Fibroblast of skin of right biceps (primary cell): ENCODE data around the gene ADCY9.

Source experiments
- DNase-seq: peaks from one replicate; pipeline ENCODE4 v3.0.0-alpha.2; 2013

ADCY9 gene

DNA sequence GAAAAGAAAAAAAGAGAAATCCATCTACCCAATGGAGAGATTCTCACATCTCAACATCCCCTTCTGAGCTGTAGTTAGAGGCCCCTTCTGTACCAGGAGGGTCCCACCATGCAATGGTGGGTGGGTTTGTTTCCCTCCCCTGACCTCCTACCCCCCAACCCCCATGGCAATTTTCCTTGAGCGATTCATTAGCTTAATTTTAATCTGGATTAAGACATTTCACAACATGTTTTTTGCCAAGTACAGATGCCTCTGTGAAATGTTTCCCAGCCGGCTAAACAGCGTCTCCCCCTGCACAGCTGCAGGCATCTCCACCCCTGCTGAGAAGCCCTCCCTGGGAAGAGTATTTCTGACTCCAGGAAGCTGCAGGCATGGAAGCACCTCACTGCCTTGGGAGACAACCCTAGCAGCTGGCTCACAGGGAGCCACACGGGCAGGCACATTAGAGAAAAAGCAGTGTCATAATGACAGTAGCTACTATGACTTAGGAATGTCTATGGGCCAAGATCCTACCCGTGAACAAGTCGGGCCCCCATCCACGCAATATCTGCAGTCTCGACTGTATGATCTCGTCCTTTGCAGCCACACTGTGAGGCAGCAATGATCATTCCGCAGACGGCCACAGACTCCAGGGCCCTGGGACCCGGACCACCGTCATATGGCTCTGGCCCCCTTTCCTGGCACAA lies 117.3 kb downstream of the ADCY9 start:
- peak; percentile 42 for DNase-seq

DNA sequence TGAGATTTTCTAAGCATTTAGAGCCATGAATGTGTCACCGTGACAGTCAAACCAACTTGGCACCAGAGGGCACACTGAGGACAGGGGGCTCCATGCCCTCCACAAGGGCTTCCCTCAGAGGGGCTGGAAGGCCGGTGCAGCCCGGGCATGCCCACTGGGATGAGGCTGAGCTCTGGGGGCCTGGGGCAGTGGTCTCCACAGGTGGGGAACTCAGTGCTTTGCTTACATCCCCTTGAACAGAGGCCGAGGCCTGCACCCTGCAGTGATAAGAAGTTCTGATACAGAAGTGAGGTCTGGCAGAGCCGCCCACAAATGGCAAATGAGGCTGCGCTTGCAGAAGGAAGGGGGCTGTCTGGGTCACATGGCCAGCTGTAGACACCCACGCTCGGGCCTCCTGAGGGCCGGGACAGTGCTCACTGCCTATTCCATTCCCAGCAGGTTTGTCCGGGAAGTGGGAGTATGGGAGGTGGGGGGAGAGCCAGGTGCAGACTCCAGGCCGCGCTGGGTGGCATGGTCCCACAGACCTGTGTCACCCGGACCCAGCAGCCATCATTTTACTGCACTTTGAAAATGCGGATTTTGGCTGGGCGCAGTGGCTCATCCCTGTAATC lies 118.9 kb downstream of the ADCY9 start:
- DNase-seq: no peak

DNA sequence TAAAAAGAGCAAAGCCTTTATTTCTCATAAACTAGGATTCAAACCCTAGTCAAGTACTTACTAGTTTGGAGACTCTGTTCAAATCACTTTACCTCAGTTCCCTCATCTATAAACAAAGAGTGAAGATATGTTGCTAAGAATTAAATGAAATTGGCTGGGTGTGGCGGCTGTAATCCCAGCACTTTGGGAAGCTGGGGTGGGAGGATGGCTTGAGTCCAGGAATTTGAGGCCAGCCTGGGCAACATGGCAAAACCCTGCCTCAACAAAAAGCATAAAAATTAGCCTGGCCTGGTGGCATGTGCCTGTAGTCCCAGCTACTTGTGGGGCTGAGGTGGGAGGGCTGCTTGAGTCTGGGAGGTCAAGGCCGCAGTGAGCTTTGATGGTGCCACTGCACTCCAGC lies 121.2 kb downstream of the ADCY9 start:
- no peak for DNase-seq

DNA sequence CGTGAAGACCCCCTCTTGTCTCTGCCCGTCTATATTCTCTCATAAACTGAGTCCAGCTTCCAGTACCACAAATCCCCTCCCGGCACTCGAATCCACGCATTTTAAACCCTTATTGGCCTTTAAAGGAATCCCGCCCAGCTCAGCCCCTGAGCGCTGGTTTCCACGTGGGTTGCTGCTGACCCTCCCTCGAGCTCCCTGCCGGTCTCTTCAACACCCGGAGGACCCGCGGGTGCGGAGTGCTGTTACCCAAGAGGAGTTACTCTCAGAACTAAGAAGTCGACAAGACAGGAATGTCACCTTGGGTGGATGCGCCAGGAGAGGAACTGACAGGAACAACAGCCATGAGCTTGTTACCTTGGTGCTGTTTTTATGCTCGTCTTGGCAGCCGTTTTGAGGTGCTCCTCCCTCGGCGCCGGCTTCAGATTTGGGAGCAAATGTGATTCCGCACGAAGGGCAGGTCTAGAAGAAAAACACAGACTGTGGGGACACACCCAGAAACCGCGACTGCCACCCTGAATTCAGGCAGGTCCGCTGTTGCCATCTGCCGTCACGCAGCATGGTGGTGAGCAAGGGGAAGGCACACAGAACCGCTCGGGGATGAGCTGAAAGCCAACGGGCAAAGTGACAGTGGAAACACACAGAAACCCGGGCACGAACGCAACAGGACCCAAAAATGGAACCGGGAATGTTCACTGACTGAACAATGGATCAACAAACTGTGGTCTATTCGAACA lies 123.0 kb downstream of the ADCY9 start:
- no peak for DNase-seq

DNA sequence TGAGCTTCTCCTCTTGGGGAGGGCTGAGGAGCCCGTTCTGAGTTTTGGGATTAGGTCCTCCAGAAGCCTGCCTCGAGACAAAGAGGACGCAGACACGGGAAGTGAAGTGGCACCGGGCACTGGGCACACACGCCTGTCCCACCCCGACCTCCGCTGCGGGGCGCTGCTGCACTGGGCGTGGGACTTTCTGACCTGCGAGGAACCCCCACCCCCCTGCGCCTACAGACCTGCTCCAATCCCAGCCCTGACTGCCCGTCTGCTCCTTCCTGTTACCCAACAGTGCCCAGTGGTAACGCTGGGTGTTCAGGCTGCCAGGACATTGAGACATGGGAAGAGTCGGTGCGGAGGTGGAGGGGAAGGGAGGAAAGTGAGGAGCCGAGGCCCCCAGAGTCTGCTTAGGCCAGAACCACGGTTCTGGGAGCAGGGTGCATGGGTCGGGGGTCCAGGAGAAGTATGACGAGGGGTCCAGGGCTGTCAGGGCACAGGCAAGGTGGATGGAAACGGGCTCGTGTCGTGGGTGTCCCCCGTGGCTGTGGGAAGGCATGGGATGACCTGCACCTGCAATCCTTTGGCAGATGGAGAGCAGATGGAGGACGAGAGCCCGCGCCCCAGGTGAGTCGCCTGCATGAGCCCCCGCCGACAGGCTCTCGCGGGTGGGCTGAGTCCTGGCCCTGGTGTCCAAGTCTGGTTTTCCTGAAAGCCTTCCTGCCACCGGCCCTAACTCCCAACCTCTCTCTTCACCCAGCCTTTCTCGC lies 123.8 kb downstream of the ADCY9 start:
- DNase-seq: no peak

DNA sequence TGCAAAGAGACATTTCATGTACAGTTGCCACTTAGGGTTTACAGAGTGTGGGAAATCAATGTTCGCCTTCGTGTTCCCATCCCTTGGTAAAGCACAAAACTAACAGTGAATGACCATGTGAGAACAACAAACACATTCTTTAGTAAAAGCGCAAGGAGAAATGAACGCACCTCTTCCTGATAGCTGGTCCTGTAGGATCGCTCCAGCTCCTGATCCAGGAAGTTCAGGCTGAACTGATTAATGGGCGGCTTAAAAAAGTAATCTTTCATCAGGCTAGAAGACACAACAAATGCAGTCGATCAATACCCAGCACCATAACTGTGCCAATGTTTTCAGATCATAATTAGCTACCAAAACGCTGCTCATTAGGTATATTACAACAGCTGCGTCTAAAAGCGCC lies 127.4 kb downstream of the ADCY9 start:
- no peak for DNase-seq

DNA sequence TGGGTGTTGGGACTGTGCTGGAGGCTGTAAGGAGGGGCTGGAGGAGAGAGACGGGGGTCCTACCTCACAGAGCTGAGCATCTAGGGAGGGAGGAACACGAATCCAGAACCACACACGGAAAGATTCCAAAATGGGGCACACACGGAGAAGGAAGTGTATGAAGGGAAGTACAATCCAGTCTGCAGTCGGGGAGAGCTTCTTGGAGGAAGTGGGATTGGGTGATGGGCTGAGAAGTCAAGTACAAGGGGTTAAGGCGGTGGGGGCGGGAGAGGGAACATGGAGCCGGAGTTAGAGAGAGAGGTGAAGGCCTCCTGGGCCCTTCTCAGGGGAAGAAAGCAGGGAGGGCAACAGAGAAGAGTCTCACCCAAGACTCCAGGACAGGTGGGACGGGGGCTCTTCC lies 128.2 kb downstream of the ADCY9 start:
- no peak for DNase-seq

DNA sequence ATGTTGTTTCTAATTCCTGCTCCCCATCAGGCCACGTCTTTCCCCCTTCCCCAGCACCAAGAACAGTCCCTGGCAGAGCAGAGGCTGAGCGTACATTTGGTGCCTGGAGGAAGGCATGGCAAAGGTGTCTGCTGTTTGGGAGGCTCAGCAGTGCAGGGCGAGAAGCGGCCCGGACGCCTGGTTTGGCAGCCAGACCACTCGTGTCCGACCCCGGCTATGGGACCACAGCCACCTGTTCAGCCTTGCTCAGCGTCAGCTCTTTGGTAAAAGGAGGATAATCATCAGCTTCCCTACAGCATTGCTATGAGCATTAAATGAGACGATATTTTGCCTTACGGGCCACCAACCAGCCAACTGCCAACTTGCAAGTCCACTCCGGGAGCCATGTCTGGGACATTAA lies 129.0 kb downstream of the ADCY9 start:
- no peak for DNase-seq

DNA sequence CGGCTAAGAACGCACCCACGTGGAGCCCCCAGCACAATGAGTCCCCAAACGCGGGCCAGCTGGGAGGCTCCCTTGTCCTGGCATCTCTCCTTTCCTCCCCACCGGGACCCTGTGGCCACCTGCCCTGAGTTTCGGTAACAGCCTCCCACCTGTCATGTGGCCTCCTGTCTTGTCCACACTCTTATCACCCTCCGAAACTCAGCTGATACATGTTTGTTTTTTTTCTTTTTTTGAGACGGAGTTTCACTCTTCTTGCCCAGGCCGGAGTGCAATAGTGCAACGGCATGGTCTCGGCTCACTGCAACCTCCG lies 130.1 kb downstream of the ADCY9 start:
- no peak for DNase-seq

DNA sequence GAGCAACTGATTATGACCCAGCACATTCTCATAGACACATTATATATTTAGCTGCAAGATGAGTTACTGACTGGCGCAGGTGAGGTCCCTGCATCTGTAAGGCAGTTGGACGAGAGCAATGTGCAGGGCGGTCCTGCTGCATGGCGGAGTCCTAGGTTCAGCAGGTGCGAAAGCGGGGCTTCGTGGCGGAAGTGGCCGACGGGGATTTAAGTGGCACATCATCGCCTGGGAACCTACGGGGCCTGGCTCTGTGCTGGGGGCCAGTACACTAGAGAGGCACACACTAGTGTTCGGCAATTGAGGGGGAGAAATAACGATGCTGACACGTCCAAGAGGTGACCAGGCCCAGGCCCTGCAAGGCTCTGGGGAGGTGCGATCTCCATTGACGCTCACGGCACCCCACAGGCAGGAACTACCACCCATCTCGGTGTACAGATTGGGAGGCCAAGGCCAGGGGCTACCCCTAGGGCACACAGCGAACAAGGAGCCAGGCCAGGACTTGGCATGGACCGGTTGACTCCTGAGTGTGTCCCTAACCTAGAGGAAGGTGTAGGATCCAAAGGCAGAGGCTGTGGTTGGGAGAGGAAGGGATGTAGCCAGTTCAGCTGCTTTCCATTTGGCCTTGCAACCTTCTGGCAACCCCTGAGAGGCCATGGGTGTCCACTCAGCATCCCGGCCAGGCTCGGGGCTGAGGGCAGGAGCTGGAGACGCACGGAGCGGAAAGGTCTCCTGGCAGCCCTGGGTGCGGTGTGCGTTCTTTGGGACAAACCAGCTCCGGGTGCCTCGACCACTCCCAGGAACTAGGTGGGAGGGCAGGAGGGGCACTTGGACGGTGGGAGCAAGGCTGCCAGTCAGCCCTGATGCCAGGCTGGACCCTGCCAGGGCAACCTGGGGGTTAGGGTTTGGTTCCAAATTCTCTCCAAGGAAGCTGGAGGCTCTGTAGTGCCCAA lies 131.9 kb downstream of the ADCY9 start:
- DNase-seq: no peak

DNA sequence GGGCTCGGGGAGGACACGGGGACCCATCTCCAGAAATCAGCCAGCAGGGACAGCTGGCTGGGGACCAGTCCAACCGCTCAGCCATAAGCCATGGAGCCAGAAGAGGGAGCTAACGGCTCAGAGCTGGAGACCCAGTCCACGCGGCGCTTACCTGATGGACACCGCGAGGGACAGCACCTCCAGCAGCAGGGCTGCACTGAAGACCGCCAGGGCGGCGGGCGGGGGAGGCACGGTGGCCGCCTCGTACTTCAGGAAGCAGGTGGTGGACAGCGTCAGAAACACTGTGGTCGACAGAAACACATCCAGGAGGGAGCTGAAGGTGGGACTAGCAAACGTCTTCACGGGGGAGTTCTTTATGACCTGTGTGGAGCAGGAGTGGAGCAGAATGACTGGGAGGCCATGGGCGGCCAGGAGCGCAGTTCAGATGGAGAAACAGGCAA lies 133.1 kb downstream of the ADCY9 start:
- peak; percentile 64 for DNase-seq

DNA sequence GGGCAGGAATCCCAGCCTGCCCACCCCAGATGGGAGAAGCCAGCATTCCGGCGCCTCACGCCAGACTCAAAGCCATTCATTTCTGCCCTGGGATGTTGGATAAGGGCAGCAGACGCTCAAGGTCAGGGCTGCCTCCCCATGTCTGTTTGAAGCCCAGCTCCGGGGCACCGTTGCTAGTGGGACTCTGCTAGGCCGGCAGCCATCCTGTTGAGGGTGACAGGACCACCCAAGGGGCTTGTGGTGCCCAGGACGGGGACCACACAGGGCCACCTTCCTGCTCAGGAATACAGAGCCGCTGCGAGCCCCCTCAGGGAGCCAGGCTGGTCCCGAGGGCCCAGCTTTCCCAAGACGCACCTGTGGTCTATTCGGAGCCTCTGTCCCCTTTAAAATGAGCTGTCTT lies 134.0 kb downstream of the ADCY9 start:
- no peak for DNase-seq

DNA sequence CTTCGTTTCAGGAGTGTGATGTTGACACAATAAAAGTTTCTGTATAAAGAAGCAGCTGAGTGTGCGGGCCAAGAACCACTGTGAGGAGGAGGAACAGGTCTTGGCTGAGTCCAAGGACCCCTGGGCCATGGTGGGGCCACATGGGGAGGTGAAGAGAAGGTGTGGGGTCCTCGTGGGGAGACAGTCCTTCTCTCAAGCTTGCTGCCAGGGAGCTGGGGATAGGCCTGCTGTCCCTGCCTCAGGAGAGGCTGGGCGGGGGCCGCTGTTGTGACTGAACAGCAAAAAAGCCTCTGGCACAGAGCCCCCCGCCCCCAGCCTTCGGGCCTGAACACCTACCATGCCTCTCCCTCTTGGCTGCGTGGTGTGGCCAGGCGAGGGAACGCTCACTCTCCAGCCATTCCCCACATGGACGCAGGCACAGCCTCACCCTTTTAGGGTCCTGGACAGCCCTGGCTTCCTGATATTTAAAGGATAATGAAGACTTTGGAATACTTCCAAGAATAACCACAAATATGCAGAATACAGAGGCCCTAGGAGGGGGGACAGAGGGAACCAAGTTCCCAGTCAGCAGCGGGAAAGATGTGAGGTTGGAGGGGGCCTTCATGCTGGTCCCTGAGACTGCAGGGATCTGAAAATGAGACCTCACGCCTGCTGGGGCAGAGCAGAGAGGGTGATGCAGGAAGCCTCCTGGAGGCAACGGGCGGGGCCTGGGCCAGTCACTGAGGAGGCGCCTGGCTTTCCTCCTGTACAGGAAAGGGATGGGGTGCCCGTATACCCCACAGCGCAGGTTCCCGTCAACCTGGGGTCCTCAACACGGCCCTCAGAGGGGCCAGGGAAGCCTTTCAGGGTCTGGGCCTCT lies 135.8 kb downstream of the ADCY9 start:
- DNase-seq: peak; percentile 92

DNA sequence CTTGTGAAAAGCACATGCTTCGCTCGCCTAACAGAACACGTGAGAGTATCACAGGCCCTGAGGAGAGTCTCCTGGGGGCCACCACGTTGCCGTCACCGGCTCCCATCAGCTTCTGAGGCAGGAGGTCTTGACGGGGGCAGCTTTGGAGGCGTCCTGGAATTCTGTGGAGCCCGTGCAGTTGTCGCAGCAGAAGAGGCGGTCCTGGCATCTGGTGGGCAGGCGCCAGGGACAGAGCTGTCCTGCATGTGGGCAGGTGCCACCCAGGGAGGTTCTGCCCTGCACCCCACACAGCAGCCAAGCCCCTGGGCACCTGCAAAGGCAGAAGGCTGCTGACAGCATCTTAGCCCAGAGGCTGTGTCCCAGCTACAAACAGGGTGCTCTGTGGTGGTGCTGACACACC lies 136.7 kb downstream of the ADCY9 start:
- DNase-seq: no peak

DNA sequence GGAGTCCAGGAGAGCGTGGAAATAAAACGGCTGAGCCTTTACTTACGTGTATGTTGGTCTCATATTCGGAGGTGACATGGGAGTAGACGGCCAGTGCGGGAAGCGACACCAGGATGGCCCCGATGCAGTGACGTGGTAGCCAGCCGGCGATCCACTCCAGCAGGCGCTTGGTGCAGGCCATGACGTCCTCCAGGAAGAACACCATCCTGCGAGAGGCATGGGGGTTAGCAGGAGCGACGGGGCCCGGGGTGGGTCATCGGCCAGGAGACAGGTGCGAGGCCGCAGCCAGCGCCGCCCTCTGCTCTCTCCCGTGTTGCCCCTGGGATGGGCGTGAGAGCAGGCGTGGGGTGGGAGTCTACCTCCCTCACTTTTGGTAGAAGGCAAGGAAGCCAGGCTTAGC lies 137.2 kb downstream of the ADCY9 start:
- DNase-seq: no peak

DNA sequence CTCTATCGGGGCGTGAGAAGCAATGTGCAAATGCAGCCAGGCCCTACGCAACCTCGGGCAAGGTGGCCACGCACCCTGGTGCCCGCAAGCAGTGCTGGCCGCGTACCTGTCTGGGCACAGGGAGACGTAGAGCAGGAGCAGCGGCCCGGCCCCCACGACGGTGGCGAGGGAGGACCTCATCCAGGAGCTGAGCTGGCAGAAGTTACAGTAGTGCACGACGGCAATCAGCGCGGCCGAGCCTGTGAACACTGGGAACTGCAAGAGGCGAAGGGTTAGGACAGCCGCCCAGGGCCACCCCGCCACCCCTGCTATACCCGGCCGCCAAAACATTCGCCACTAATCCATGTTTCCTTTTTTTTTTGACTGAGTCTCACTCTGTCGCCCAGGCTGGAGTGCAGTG lies 138.9 kb downstream of the ADCY9 start:
- no peak for DNase-seq

DNA sequence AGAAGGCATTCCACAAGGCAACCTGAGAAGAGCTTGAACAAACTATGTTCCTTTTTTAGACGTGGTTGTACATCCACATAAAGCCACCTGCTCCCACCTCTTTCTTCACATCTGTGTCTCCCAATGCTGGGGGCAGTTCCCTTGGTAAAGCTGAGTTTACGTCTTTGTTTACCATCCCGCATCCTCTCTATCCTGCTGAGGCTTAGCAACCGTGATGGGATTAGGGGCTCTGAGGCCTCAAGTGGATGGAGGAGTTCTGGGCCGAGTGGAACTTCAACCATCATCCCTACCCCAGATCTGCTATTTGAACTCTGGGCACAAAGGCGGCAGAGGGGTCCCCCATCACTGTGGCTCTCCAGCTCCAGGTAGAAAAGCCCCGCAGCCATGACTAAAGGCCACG lies 141.5 kb downstream of the ADCY9 start:
- no peak for DNase-seq

DNA sequence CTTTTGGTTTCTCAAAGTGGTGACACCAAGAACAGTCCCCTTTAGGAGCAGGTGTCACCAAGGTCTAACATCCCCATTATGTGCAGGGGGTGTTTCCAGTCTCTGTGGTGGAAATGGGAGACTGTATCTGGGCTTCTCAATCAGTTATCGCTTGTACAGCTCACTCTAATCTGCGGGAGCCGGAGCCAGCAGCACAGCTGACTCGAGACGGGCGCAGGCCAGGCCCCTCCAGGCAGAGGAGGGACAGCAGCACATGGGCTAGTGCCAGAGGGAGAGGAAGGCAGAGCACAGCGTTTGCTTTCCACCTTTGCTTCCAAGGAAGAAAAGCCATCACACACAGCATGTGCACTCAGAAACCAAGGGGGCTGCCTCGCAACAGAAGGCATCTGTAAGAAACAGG lies 144.5 kb downstream of the ADCY9 start:
- DNase-seq: no peak

DNA sequence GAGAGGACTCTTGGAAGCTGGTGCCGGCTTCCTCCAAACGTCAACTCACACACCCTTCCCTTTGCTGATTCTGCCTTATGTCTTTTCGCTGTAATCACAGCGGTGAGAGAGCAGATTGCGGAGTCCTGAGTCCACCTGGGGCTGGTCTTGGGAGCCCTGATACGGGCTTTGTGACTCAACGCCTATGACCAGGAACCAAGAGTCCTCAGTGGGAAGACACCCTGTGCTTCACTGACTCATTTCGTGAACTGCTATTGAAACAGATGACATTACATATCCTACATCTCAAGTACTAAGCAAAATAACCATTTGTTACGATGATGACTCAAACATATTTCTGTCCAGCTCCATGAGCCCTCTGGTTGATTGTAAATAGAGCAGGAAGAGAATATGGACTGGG lies 145.0 kb downstream of the ADCY9 start:
- peak; percentile 84 for DNase-seq

DNA sequence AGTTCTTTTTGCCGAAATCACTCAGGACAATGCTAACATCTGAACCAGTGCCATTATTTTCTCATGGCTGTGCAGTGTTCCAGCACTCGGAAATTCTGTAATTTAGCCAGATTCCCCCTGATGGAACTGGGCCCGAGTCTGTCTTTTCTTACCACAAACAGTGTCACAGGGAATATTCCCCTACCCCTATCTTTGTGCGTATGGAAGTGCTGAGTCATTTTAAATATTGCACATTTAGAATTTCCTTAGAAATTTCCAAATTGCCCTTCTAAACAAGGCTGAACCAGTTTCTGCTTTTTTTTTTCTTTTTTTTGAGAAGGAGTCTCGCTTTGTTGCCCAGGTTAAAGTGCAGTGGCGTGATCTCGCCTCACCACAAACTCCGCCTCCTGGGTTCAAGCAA lies 147.7 kb downstream of the ADCY9 start:
- no peak for DNase-seq

DNA sequence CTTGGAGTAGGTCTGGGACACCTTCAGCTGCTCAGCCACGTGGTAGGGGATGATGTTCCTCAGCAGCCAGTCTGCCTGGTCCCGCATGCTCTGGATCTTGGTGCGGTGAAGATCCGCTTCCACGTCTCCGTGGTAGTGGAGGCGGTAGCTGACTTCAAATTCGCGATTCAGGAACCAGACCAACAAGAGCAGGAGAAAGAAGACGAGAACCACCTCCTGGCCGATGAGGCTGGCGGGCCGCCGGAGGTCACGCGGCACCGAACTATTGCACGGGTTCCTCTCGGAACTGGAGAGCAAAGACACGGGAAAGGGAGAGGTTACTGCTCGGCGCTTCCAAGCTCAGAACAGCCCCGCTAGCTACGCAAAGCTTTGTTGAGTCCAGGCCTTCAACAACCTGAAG lies 149.6 kb downstream of the ADCY9 start:
- DNase-seq: no peak
